Measurements from ENCODE around the gene SDK2.
"Not testable (repeated sequence)": the region's sequence is repeated elsewhere in the genome, so short reads cannot be mapped to it uniquely, and the experiment has no call there.

The SDK2 gene

GRCh38 chr17:73336408-73337329, 307.6 kb downstream of the SDK2 start:
- TF ChIP-seq CTCF (IDR thresholded peaks at IDR 0.05; ENCODE audit: low read depth, low read length): no peak
- Histone ChIP-seq H3K4me1 (peaks cover 9% of the 10 kb centered on the region), H3K4me3 (ENCODE audit: low read depth, low read length) (no peak overlapping the region), H3K27me3 (no peaks in the 10 kb centered on the region), H3K36me3 (no peaks in the 10 kb centered on the region), H3K9me3 (no peaks in the 10 kb centered on the region)
- no peak for DNase-seq

GRCh38 chr17:73335591-73336407, 308.4 kb downstream of the SDK2 start:
- no peak overlapping the region for H3K4me3 ChIP-seq (ENCODE audit: low read depth, low read length)
- TF ChIP-seq CTCF (IDR thresholded peaks at IDR 0.05; ENCODE audit: low read depth, low read length): no peak
- no peaks in the 10 kb centered on the region for H3K27me3 ChIP-seq
- no peaks in the 10 kb centered on the region for H3K9me3 ChIP-seq
- peaks cover 4% of the 10 kb centered on the region for H3K4me1 ChIP-seq
- DNase-seq: no peak
- no peaks in the 10 kb centered on the region for H3K36me3 ChIP-seq

GRCh38 chr17:73334771-73335513, 309.3 kb downstream of the SDK2 start:
- no peak for TF ChIP-seq CTCF (IDR thresholded peaks at IDR 0.05; ENCODE audit: low read depth, low read length)
- Histone ChIP-seq H3K9me3 (no peaks in the 10 kb centered on the region), H3K4me1 (peaks cover 4% of the 10 kb centered on the region), H3K36me3 (no peaks in the 10 kb centered on the region), H3K4me3 (ENCODE audit: low read depth, low read length) (no peak overlapping the region), H3K27me3 (no peaks in the 10 kb centered on the region)
- no peak for DNase-seq

GRCh38 chr17:73333445-73333844, 310.8 kb downstream of the SDK2 start:
- not testable (repeated sequence) for H3K4me3 ChIP-seq (ENCODE audit: low read depth, low read length); H3K27me3 ChIP-seq; H3K9me3 ChIP-seq; DNase-seq; H3K36me3 ChIP-seq; H3K4me1 ChIP-seq

GRCh38 chr17:73331060-73331459, 313.2 kb downstream of the SDK2 start:
- TF ChIP-seq CTCF (IDR thresholded peaks at IDR 0.05; ENCODE audit: low read depth, low read length): no peak
- H3K4me3 ChIP-seq (ENCODE audit: low read depth, low read length): no peak overlapping the region
- H3K4me1 ChIP-seq: no peaks in the 10 kb centered on the region
- H3K36me3 ChIP-seq: no peaks in the 10 kb centered on the region
- H3K9me3 ChIP-seq: no peaks in the 10 kb centered on the region
- no peak for DNase-seq
- no peaks in the 10 kb centered on the region for H3K27me3 ChIP-seq

GRCh38 chr17:73327676-73328075, 316.6 kb downstream of the SDK2 start:
- Histone ChIP-seq H3K4me1 (peaks cover 23% of the 10 kb centered on the region), H3K36me3 (no peaks in the 10 kb centered on the region), H3K9me3 (no peaks in the 10 kb centered on the region), H3K27me3 (no peaks in the 10 kb centered on the region), H3K4me3 (ENCODE audit: low read depth, low read length) (no peak overlapping the region)
- no peak for TF ChIP-seq CTCF (IDR thresholded peaks at IDR 0.05; ENCODE audit: low read depth, low read length)
- DNase-seq: no peak
